ACC112 (cell line): ENCODE measurements around the gene DUSP8.
"Not testable (repeated sequence)": the region's sequence is repeated elsewhere in the genome, so short reads cannot be mapped to it uniquely, and the experiment has no call there.

ENCODE experiments used
- H2AFZ ChIP-seq: fragments of 200-600 bp; sonication (generic); one replicate; pipeline ENCODE4 v1.6.0; 2017; ENCODE audit warnings: antibody characterized with exemption, low read length; ENCODE audit not compliant: unreplicated experiment
- H3K27ac ChIP-seq: fragments of 200-600 bp; sonication (generic); 2 replicates; pipeline ENCODE4 v1.5.1; 2014; ENCODE audit warnings: low read depth, mild to moderate bottlenecking, antibody characterized with exemption, low read length, moderate library complexity
- H3K27me3 ChIP-seq: fragments of 200-600 bp; sonication (generic); 2 replicates; pipeline ENCODE4 v1.6.1; 2014; ENCODE audit warnings: mild to moderate bottlenecking, antibody characterized with exemption, low read length, moderate library complexity, mixed read lengths; ENCODE audit not compliant: insufficient read depth
- H3K36me3 ChIP-seq: fragments of 200-600 bp; sonication (generic); 2 replicates; pipeline ENCODE4 v1.6.1; 2016; ENCODE audit warnings: mild to moderate bottlenecking, antibody characterized with exemption, low read length, moderate library complexity, mixed read lengths; ENCODE audit not compliant: insufficient read depth
- H3K4me1 ChIP-seq: fragments of 200-600 bp; sonication (generic); one replicate; pipeline ENCODE4 v1.6.1; 2016; ENCODE audit warnings: low read length, mixed read lengths; ENCODE audit not compliant: insufficient read depth, unreplicated experiment, control insufficient read depth
- H3K4me3 ChIP-seq: fragments of 200-600 bp; sonication (generic); 2 replicates; pipeline ENCODE4 v1.5.1; 2014; ENCODE audit warnings: mild to moderate bottlenecking, low read depth, low read length
- H3K79me2 ChIP-seq: fragments of 200-600 bp; sonication (generic); one replicate; pipeline ENCODE4 v1.6.0; 2016; ENCODE audit warnings: low read length; ENCODE audit not compliant: control insufficient read depth, unreplicated experiment, insufficient read depth

Gene DUSP8

DNA sequence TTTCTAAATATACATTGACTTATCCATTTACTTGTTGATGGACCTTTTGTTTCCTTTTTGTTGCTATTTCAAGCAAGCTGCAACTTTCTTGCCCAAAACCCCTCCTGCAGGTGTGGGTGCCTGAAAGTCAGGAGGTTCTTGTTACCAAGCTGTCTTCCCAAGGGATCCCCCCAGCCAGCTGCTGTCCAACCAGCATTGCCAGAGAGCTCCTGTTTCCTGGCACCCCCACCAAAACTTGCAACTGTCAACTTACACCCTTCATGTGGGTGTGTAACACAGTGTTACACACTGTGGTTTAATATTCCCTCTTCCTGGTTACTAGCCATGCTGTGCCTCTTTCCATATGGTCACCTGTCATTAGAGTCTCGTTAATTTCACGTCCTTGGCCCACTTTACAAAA is 14.6 kb upstream of the DUSP8 start:
- no peaks in the 10 kb centered on the region for H3K79me2 ChIP-seq
- H3K27ac ChIP-seq = no peak overlapping the region
- H3K4me3 ChIP-seq = no peak overlapping the region
- no peaks in the 10 kb centered on the region for H3K36me3 ChIP-seq
- H3K4me1 ChIP-seq = no peaks in the 10 kb centered on the region
- H2AFZ ChIP-seq = no peak overlapping the region
- H3K27me3 ChIP-seq = peaks cover 48% of the 10 kb centered on the region

GRCh38 chr11:1584661-1585370 is 12.7 kb upstream of the DUSP8 start, which contains the start of gene KRTAP5-1:
TSS of gene KRTAP5-1 (minus strand) at chr11:1585283. CDS start at chr11:1585249, 34 bp downstream.
- H3K4me3 ChIP-seq, H3K4me1 ChIP-seq, H2AFZ ChIP-seq, H3K27ac ChIP-seq, H3K36me3 ChIP-seq, H3K79me2 ChIP-seq: not testable (repeated sequence)
- peaks cover 35% of the 10 kb centered on the region for H3K27me3 ChIP-seq

- not testable (repeated sequence) for H3K36me3 ChIP-seq, H3K4me3 ChIP-seq, H3K27ac ChIP-seq, H3K79me2 ChIP-seq, H2AFZ ChIP-seq, H3K4me1 ChIP-seq
- H3K27me3 ChIP-seq = peaks cover 29% of the 10 kb centered on the region; the same call in 1 of the 2 replicates
Measured at GRCh38 chr11:1582909-1583308, 10.8 kb upstream of the DUSP8 start.

DNA sequence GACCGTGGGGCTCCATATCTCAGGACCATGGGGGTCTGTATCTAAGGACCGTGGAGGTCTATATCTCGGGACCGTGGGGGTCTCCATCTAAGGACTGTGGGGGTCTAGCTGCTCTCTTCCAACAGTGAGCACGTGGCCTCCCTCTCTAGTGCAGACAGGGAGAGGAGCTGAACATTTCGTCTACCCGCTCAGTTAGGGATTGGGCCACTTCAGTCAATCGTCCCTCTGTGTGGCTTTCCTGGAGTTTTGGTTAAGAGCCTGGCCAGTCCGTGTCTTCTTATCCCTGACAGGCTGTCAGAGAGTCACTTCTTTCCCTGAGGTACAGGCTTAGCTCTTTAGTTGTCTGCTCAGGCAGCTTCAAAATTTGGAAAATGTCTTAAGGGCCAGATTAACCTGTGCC is 9.9 kb upstream of the DUSP8 start:
- H3K27me3 ChIP-seq = peaks cover 29% of the 10 kb centered on the region; the same call in 1 of the 2 replicates
- H3K36me3 ChIP-seq = no peaks in the 10 kb centered on the region
- no peak overlapping the region for H3K4me3 ChIP-seq
- no peak overlapping the region for H3K27ac ChIP-seq
- no peaks in the 10 kb centered on the region for H3K79me2 ChIP-seq
- H2AFZ ChIP-seq = no peak overlapping the region
- no peaks in the 10 kb centered on the region for H3K4me1 ChIP-seq

DNA sequence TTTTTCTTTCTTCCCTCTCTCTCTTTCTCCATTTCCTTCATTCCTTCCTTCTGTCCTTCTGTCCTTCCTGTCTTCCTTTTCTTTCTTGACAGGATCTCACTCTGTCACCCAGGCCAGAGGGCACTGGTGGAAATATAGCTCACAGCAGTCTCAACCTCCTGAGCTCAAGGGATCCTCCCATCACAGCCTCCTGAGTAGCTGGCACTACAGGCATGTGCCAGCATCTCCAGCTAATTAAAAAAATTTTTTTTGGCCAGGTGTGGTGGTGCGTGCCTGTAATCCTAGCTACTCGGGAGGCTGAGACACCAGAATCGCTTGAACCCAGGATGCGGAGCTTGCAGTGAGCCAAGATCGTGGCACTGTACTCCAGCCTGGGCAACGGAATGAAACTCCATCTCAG is 4.8 kb upstream of the DUSP8 start:
- Histone ChIP-seq H3K79me2 (no peaks in the 10 kb centered on the region), H3K27ac (no peak overlapping the region), H2AFZ (no peak overlapping the region), H3K4me1 (no peaks in the 10 kb centered on the region), H3K27me3 (peaks cover 49% of the 10 kb centered on the region), H3K36me3 (no peaks in the 10 kb centered on the region), H3K4me3 (no peak overlapping the region)

GRCh38 chr11:1575756-1576155 is 3.7 kb upstream of the DUSP8 start:
- not testable (repeated sequence) for H3K36me3 ChIP-seq, H2AFZ ChIP-seq, H3K4me1 ChIP-seq, H3K27ac ChIP-seq, H3K79me2 ChIP-seq, H3K4me3 ChIP-seq
- peaks cover 55% of the 10 kb centered on the region for H3K27me3 ChIP-seq

- H3K4me1 ChIP-seq = no peaks in the 10 kb centered on the region
- no peaks in the 10 kb centered on the region for H3K36me3 ChIP-seq
- no peaks in the 10 kb centered on the region for H3K79me2 ChIP-seq
- H2AFZ ChIP-seq = no peak overlapping the region
- no peak overlapping the region for H3K4me3 ChIP-seq
- H3K27ac ChIP-seq = no peak overlapping the region
- H3K27me3 ChIP-seq = peaks cover 60% of the 10 kb centered on the region
Measured at GRCh38 chr11:1574933-1575242, 2.8 kb upstream of the DUSP8 start.

GRCh38 chr11:1574238-1574932 is 2.3 kb upstream of the DUSP8 start:
- Histone ChIP-seq H3K36me3 (no peaks in the 10 kb centered on the region), H3K4me3 (peak overlapping the region; percentile 33; the same call in 1 of the 2 replicates), H3K27ac (no peak overlapping the region), H3K4me1 (no peaks in the 10 kb centered on the region), H3K27me3 (peaks cover 60% of the 10 kb centered on the region), H3K79me2 (no peaks in the 10 kb centered on the region), H2AFZ (no peak overlapping the region)

GRCh38 chr11:1573903-1574237 is 1.8 kb upstream of the DUSP8 start:
- H3K4me3 ChIP-seq = no peak overlapping the region
- no peaks in the 10 kb centered on the region for H3K36me3 ChIP-seq
- no peak overlapping the region for H2AFZ ChIP-seq
- no peaks in the 10 kb centered on the region for H3K4me1 ChIP-seq
- H3K27me3 ChIP-seq = peaks cover 60% of the 10 kb centered on the region
- no peak overlapping the region for H3K27ac ChIP-seq
- no peaks in the 10 kb centered on the region for H3K79me2 ChIP-seq

GRCh38 chr11:1573077-1573902 is 1.2 kb upstream of the DUSP8 start:
- no peak overlapping the region for H2AFZ ChIP-seq
- 0 out of 2 replicates have a peak overlapping the region, but pooled peaks have one; percentile 60 for H3K4me3 ChIP-seq
- peaks cover 54% of the 10 kb centered on the region for H3K27me3 ChIP-seq
- H3K4me1 ChIP-seq = no peaks in the 10 kb centered on the region
- no peaks in the 10 kb centered on the region for H3K79me2 ChIP-seq
- no peaks in the 10 kb centered on the region for H3K36me3 ChIP-seq
- no peak overlapping the region for H3K27ac ChIP-seq
